Upper lobe of left lung (tissue), 4 donors: Measurements from ENCODE around the gene PRKG1.
"Not testable (repeated sequence)": the region's sequence is repeated elsewhere in the genome, so short reads cannot be mapped to it uniquely, and the experiment has no call there.

Experiments
- EP300 ChIP-seq, 4 donors: sonication (generic); formaldehyde crosslinking; IDR thresholded peaks; one replicate each; pipeline ENCODE4 v1.5.1; 2017; ENCODE audit warnings: antibody characterized with exemption in 4 of 4, control low read depth in 2 of 4
- POLR2A ChIP-seq, 4 donors: fragments of 450-650 bp; IDR thresholded peaks; one replicate each; pipeline ENCODE4 v1.5.1; 2016 to 2017; ENCODE audit warnings: antibody characterized with exemption in 4 of 4, mild to moderate bottlenecking in 2 of 4
- POLR2AphosphoS5 ChIP-seq, 2 donors: sonication (generic); formaldehyde crosslinking; IDR thresholded peaks; one replicate each; pipeline ENCODE4 v1.5.1; 2017; ENCODE audit warnings: antibody characterized with exemption in 2 of 2
- TF ChIP-seq, protein P1 (sequence below), 6 experiments: fragments of 450-650 bp in 4 of 6; fragments of 200-600 bp in 2 of 6; sonication (generic) in 2 of 6; IDR thresholded peaks; one replicate each; pipeline ENCODE4 v1.5.1; 2016 to 2019; ENCODE audit warnings: antibody characterized with exemption in 6 of 6

DNA sequence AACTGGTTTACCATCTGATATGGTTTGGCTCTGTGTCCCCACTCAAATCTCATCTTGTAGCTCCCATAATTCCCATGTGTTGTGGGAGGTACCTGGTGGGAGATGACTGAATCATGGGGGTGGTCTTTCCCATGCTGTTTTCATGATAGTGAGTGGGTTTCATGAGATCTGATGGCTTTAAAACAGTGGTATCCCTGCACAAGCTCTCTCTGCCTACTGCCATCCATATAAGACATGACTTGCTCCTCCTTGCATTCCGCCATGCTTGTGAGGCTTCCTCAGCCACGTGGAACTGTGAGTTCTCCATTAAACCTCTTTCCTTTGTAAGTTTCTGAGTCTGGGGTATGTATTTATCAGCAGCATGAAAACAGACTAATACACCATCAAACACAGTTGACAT, 614.5 kb downstream of the PRKG1 start:
- TF ChIP-seq, protein P1, sequence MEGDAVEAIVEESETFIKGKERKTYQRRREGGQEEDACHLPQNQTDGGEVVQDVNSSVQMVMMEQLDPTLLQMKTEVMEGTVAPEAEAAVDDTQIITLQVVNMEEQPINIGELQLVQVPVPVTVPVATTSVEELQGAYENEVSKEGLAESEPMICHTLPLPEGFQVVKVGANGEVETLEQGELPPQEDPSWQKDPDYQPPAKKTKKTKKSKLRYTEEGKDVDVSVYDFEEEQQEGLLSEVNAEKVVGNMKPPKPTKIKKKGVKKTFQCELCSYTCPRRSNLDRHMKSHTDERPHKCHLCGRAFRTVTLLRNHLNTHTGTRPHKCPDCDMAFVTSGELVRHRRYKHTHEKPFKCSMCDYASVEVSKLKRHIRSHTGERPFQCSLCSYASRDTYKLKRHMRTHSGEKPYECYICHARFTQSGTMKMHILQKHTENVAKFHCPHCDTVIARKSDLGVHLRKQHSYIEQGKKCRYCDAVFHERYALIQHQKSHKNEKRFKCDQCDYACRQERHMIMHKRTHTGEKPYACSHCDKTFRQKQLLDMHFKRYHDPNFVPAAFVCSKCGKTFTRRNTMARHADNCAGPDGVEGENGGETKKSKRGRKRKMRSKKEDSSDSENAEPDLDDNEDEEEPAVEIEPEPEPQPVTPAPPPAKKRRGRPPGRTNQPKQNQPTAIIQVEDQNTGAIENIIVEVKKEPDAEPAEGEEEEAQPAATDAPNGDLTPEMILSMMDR (IDR thresholded peaks at IDR 0.05) = not testable (repeated sequence)
- TF ChIP-seq EP300, POLR2A, POLR2AphosphoS5 (IDR thresholded peaks at IDR 0.05): not testable (repeated sequence)
